CD4-positive, alpha-beta T cell treated with Interleukin-2 at 100 ng/mL for 4 hours (primary cell): ENCODE measurements around the gene CSPG4.
A peak's percentile ranks its signal among the peaks of the same experiment; 100 is the strongest.
"Not testable (repeated sequence)": the region's sequence is repeated elsewhere in the genome, so short reads cannot be mapped to it uniquely, and the experiment has no call there.

ENCODE experiments used
- DNase-seq: peaks from one replicate; pipeline ENCODE4 v3.0.0-alpha.2; 2020; ENCODE audit warnings: low spot score

CSPG4 gene

DNA sequence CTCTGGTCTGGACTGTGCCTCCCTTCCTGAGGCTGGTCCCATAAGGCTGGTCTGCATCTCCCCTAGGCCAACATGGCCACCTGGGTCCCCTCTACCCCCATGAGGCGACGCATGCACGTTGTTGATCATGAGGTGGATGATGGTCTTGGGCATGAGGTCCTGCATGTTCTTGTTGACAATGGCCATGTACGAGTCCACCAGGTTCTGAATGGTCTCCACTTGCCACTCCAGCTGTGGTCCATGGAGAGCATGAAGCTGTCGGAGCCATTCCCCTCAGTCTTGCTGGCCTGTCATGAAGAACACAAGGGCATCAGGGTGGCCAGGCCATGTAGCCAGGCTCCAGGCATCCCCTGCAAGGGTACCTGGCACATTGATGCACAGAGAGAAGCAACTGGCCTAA, 27.1 kb upstream of the CSPG4 start:
- DNase-seq, result no peak

DNA sequence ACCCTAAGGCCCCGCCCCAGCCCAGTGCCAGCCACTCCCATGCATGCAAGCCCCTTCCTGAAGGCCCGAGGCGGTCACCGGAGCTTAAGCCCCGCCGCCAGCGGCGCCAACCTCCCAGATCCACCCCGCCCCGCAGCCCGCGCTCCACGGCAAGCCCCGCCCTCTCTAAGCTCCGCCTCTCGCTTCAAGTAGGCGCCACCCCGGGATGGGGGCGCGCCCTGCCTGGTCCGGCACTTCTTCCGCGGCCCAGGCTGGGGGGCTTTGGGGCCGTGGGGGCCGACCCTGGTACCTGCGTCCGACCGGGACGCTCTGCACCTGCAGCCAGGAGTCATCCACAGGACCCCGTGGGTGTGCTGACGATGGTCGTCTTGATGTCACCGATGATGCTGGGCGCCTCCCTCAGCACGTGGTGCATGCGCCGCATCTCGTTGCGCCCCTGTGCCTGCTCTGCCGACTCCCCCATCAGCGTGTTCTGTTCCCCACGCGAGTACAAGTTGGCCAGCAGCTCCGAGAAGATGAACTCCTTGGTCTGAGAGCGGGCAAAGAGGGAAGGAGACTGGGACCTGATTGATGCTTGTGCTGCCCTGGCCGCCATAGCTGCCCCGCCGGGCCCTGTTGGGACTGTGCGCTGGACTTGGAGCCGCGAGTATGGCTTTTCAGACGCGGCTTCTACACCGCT, 26.1 kb upstream of the CSPG4 start:
- peak; percentile 91 for DNase-seq

DNA sequence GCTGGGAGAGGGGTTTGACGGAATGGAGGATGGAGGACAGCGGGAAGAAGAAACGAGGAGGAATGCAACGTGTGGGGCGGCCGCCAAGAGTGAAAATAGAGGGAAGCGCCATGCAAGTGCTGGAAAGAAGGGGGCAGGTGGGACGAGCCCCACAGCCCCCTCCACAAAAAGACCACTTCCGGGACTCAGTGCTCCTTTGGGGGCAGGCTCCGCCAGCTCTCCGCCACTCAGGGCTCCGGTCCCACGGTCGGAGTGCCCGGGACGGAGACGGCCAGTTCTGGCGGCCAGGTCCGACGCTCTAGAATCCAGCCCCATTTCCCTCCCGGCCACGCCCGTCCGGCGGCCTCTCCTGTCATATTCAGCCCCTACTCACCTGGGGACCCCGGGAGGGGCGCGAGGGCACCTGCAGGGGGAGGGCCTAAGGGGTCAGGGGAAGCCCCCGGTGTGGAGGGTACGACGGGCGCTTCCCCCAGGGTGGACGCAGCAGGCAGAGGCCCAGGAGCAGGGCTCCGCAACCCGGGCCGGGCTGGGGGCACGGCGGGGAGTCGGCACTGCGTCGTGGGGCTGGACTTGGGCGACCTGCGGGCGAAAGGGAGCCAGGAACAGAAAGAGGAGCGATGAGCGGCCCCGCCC, 25.5 kb upstream of the CSPG4 start:
- no peak for DNase-seq

DNA sequence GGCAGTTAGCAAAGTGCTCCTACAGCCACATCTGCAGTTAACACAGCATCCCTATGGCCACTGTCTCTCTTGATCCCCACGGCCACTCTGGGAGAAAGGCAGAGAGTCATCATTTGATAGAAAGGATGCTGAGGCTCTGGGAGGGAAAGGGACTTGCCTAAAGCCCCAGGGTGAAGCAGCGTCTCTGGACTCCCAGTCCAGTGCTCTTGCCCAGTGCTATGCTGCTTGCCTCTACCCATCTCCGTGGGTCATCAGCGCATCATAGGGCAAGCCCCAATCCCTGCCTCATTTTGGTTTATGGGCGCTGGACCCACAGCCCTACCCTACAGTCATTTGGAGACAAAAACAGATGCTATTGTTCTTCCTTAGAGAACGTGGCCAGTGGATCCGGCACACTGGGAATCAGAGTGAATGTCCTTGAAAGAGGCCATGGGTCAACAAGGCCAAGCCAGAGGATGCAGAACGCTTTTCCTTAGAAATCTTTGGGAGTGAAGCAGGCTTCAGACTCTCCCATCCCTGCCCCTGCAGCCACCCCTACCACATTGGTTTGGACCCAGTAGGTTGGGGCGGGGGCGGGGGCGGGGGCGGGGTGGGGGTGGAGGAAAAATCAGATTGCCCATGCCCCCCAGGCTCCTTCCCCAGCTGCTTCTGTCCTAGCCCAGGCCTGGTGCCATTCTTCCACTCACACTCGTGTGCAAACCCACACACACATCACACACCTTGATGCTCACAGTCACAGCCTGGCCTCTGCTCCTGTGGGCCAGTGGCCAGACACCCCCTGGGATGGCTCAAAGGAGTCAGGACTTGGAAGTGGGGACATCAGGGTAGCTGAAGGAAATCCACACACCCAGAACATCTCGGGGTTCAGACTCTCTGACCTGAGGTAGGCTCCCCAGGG, 24.7 kb upstream of the CSPG4 start:
- DNase-seq, result not testable (repeated sequence)

DNA sequence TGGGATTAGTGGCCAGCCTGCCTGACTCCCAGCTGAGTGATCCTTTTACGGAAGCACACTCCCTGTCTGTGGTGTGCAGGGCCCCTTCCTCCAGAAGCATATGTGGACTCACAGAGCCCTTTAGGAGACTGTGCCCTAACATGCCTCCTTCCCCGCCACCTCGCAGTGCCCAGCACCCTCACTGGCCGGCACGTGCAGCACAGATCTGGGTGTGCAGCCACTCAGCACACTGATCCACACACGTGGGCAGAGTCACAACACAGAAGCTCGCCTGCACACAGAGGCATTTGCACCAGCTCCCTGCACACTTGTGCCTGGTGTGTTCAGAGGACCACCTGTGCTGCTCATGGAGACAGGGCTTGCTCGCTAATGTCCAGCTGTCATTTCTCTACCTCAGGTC, 23.6 kb upstream of the CSPG4 start:
- DNase-seq, result no peak

DNA sequence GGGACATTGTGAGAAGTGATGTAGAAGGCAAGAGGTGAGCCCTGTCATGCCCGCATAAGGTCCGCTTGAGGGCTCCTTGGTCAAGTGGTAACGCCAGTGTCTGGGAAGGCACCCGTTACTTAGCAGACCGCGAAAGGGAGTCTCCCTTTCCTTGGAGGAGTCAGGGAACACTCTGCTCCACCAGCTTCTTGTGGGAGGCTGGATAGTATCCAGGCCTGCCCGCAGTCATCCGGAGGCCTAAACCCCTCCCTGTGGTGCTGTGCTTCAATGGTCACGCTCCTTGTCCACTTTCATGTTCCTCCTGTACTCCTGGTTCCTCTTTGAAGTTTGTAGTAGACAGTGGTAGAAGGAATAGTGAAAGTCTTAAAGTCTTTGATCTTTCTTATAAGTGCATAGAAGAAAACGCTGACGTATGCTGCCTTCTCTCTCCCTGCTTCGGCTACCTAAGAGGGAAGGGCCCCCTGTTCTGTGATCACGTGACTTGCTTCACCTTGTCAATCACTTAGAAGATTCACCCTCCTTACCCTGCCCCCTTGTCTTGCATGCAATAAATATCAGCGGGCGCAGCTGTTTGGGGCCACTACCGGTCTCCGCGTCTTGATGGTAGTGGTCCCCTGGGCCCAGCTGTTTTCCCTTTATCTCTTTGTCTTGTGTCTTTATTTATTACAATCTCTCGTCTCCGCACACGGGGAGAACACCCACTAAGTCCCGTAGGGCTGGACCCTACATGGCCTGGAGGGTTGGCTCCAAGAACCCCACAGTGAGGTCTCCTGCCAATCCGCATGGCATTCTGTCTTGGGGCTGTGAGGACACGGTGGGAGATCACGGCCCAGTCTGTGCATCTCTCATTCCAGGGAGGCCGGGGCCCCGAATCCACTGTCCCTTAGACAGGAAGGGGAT, 22.5 kb upstream of the CSPG4 start:
- not testable (repeated sequence) for DNase-seq

DNA sequence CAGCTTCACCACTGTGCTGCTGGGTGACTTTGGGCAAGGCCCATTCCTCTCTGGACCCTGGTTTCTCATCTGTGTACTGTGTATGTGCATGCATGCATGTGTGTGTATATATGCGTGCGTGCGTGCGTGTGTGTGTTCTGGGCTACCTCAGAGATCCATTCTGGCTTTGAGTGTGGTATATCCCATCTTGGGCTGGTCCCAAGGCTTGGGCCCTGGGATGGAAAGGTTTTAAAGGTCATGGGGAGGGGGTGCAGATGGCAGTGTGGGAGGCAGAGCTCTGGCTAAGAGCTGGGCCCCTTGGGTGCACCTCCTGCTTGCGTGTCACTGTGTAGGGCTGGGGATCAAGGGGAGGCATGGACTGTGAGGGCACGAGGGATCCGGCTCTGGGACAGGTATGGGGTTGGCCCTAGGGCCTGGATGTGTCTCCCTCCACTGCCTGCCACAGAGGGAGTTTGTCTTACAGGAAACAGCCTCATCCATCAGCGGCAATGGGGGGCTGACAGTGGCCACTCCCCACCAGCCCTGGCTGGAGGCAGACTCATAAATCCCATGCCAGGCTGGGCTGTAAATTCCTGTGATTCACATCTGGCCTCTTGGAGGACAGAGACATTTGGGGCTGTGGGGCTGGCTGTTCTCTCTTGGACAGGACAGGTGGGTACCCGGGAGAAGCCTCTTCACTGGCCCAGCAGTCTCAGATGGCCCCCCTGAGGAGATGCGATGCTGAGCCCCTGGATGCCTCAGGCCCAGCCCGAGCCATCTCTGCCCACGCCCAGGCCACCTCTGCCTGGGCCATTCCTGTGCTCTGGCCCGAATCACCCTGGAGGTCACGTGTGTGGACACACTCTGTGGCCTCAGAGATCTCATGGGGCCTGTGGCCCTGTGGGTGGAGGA, 21.4 kb upstream of the CSPG4 start:
- no peak for DNase-seq

DNA sequence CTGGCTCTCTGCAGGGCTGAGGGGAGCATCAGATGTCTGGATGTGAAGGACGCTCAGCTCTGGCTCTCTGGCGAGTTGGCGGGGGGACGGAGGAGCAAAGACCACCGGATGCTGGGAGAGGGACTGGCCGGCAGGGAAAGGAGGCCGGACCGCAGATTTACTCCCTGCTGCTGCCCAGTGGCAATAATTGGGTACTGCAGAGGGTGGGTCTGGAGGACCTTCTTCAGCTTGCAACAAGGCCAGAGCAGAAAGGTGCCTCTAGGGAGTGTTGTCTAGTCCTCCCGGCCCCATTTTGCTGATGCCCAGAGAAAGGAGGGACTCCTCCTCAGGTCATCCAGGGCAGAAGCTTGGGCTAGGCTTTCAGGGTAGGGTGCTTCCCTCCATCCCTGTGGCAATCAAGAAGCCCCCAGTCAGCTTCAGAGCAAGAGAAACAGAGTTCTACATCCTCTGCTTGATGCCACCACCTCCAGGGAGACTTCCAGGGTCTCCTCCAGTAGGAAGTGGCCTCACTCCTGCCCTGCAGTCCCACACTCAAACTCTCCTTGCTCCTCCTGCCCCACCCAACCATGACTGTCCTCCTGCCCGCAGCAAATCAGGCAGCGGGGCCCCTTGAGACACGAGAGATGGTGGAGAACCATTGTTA, 20.3 kb upstream of the CSPG4 start:
- DNase-seq, result peak; percentile 40

DNA sequence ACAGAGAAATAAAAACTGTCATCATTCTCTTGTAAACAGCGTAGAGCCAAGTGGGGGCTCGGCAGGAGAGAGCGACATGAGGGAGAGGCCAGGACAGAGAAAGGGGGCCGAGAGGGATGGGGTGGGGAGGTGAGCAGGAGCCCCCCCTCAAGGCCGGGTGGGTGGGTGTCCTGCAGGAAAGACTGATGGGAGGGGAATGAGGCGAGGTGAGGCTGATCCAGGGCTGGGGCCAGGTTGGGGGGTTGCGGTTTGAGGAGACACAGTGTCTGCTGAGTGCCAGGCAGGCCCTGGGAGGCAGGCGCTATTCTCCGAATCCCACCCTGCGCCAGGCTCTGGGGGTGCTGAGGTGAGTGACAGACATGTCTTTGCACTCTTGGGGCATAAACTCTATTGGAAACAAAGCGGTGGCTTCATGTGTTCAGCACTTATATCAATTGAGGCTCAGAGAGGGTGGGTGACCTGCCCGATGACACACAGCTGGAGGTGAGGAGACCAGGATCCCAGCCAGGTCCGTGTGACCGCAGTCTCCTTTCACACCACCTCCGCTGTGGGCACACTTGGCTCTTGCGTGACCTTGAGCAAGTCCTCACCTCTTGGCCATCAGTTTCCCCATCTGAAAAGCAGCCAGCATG, 19.6 kb upstream of the CSPG4 start:
- no peak for DNase-seq

DNA sequence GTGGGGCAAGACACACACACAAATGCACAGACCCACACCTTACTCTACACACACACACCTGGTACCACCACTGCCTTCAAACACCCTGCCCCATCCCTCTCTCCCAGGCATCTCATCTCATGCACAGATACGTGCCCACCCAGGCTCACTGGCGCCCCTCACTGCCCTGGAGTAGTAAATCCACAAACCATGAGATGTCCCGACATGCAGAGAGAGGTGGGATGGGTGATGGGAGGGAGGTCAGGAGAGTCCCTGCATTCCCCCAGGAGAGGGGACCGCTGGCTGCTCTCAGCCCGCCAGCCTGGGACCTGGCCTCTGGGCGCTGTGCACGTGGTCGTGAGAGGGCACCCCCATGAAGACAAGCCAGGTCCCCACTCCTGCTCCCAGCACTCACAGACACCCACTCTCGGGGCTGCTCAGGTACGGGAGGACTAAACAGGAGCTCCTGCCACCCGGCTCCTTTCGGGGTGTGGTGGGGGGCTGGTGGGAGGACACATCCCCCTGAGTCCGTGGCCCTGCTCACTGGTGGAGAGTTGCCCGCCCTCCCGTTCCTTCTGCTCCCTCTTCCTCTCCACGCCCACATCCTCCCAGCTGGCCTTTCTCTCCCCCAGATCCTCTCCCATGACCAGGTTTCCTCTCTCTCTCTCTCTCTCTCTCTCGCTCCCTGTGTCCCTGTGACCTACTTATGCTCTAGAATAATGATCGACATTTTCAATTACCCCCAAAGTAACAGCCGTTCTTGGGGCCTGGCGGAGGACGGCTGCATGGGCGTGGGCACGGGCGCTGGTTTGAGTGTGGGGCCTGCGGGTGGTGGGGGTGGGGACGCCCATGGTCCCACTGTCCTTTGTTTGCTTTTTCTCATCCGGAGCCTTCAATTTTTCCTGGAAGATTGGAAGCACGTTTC, 18.9 kb upstream of the CSPG4 start:
- DNase-seq, result no peak

DNA sequence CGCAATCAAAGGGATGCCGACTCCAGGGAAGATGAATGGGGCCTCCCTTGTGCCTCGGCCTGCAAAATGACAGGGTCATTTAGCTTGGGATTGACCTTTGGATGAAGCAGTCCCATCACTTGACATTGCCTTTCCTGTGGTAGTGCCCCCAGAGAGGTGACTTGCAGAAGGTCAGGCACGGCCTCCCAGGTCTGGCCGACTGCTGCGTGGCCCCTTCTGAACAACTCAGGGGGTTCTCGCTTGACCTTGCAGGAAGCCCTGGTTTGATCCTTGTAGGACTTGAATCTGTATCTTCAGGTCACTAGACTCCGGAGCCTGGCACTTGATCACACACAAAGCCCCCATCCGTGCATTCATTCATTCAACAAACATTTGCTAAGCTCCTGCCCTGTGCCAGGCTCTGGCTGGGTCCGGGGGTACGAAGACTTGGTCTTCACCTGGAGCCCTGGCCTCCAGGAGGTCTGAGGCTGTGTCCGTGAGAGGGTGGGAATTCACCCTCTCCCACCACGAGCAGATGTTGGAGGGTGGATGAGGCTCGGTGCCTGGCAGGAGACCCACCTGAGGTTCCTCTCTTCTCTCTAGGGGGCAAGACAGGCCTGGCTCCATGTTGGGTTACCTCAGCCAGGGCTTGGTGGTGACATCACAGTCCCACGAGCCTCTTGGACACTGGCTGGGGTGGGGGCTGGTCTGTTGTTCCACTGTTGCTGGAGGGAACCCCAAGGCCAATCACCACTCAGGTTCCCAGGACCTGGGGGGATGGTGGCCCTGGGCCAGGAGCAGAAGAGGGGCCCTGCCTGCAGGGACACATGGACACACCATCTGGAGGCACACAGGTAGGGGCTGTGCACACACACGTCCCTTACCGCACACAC, 18.0 kb upstream of the CSPG4 start:
- not testable (repeated sequence) for DNase-seq

DNA sequence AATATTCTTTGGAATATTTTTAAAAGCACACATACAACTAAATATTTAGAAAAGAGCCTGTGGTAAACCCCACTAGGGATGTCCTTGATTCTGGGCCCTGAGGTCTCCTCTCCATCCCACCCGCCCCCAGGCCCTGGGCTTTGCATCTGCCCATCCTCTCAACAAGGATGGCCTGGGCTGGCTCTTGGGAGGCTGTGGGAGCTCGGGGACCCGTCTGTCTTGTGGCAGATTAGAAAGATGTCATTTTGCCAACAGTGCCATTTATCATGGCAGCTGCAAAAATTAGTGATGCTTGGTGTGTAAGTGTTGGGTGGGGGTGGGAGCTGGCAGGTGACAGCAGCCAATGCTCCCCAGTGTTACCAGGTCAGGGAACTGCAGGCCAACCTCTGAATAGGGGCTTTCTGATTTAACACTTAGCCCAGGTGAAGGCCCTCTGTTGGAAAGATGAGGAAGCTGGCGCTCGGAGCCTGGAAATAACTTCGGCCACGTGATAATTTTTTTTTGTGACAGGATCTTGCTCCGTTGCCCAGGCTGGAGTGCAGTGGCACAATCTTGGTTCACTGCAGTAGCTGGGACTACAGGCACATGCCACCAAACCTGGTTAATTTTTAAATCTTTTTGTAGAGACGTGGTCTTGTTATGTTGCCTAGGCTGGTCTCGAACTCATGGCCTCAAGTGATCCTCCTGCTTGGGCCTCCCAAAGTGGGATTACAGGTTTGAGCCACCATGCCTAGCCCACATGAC, 16.9 kb upstream of the CSPG4 start:
- DNase-seq, result no peak

DNA sequence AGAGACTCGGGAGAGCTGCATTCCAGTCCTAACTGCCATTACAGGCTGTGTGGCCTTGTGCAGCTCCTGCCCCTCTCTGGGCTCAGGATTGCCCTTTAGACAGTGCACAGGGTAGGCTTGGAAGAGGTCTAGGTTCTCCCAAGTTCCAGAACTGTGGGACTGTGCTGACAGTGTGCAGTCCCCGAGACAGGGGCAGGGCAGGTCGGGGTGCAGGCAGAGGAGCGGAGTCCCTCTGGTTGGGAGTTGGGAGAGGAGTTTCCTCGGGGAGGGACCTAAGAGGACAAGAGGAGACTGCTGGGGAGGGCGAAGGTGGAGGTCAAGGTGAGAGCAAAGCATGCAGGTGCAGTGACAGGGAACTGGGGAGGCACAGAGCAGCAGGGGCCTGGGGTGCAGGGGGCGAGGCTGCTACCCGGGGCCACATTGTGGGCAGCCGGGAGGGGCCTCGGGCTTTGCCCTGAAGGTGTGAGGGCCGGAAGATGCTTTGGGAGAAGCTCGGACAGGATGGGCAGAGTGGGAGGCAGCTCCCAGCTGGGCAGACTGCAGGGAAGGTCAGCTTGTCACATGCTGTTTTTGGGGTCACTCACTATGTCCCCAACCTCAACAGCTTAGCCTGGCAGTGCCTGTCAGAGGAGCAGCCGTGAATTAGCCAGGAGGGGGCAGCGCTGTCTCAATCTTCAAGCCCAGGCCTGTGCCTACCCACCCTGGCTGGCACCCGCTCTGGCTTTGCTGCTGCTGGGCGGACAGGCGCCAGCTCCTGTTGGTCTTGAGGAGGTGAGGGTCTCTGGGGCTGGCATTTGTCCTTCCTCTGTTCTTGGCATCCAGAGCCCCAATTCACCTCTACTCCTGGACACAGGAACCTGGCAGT, 15.4 kb upstream of the CSPG4 start:
- peak; percentile 71 for DNase-seq

DNA sequence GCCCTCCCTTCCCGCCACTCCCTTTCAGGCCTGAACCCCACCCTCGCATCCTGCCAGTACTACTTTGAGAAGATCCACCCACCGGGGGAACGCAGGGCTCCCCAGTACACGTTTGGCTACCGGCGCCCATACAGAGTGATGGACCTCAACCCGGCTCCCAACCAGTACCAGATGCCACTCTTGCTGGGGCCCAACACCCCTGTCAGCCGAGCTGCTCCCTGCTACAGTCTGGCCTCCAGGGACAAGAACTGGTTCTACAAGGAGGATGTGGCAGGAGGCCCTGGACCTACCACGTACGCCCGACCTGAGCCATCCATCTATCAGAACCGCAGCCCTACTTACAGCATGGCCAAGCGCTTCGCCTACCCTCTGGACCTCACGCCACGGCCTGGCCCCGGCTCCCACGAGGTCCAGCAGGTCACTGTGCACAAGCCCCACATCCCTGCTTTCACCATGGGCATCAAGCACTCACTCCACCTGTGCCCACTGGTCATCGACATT, 14.4 kb upstream of the CSPG4 start:
- DNase-seq, result no peak

DNA sequence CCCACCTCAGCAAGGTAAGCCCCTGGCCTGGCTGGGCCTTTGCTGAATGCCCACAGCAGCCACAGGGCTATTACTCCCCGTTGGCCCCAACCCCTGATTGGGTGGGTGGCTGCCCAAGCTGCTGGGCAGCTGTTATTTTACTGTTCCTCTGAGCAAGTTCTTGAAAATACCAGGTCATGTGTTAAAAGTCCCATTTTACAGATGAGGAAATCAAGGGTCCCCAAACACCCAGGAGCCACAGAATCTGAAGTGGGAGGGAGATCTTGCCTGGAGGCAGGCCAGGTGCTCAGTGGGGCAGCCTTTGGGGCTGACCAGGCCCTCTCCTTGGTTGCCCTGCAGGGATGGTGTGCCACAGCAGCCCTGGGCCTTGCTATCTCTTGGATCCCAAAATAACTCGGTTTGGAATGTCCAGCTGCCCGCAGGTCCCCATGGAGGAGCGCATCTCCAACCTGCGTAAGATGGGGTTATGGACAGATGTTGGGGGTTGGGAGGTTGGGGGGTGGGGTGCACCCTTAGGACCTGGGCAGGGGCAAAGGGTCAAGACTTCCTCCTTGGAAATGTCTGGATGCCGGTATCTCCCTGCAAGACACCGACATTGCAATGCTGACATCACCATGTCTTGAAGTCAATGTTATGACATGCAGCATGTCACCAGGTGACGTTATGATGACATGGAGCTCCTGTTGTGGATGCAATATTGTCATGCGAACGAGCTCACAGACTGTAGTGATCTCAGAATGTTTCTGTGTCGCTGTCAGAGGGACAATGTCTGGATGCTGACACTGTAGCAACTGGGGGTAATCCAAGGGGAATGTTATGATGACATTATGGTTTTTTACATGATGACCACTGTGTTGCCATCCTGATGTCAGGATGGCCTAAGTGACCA, 13.3 kb upstream of the CSPG4 start:
- DNase-seq, result no peak
